ENCODE results near the gene CDK2. TPM values are rescaled to one million over a fixed set of nuclear protein-coding genes. Genes with fewer than 3 reads are reported as not detected.

CDK2 gene
- polyA plus RNA-seq, 1 donor from 2014 or later, result 2.6 TPM

DNA sequence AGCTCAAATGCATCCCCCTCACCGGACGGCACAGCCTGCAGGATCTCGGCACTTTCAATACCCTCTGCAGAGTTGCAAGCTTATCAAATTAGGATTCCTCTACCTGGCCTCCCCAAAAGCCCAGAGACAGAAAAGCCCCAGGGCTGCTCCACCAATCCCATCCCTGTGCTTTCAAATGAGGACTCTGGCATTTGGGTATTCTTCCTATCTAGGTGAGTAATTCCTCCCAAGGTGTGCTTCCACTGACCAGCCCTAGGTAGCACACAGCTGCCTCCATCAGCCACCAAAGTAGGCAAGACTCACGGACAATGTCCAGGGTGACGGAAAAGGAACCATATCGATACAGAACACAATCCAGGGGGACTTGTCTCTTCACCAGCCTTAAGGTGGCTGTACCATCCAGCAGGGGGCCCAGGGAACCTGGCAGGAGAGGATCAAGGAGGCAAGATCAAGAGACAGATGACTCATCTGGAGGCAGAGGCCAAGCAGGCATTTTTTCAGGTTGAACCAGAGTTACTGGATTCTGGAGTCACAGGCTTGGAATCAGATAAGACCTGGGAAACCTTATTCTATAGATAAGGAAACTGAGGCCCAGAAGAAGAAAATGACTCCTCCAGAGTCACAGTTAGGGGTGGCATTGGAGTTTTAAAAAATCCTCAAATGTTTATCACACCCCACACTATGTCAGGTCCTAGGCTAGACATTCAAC, 10.7 kb upstream of the CDK2 start:
- no peaks in the 10 kb centered on the region for H3F3A ChIP-seq (ENCODE audit: insufficient read depth, low read length, poor library complexity, severe bottlenecking)
- H3K9ac ChIP-seq (ENCODE audit: low read length), result no peak overlapping the region
- H3K9me3 ChIP-seq (ENCODE audit: low read length), result no peaks in the 10 kb centered on the region
- H3K27me3 ChIP-seq (ENCODE audit: insufficient read depth, low read depth, low read length), result no peaks in the 10 kb centered on the region
- no peaks in the 10 kb centered on the region for H3K79me2 ChIP-seq (replicated peaks; ENCODE audit: insufficient read depth, low read length)
- no peaks in the 10 kb centered on the region for H4K20me1 ChIP-seq (ENCODE audit: insufficient read depth)
- no peak overlapping the region for H3K27ac ChIP-seq (ENCODE audit: low read length)
- TF ChIP-seq POLR2AphosphoS5 (IDR thresholded peaks at IDR 0.05), result no peak
- TF ChIP-seq, protein P1, sequence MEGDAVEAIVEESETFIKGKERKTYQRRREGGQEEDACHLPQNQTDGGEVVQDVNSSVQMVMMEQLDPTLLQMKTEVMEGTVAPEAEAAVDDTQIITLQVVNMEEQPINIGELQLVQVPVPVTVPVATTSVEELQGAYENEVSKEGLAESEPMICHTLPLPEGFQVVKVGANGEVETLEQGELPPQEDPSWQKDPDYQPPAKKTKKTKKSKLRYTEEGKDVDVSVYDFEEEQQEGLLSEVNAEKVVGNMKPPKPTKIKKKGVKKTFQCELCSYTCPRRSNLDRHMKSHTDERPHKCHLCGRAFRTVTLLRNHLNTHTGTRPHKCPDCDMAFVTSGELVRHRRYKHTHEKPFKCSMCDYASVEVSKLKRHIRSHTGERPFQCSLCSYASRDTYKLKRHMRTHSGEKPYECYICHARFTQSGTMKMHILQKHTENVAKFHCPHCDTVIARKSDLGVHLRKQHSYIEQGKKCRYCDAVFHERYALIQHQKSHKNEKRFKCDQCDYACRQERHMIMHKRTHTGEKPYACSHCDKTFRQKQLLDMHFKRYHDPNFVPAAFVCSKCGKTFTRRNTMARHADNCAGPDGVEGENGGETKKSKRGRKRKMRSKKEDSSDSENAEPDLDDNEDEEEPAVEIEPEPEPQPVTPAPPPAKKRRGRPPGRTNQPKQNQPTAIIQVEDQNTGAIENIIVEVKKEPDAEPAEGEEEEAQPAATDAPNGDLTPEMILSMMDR (IDR thresholded peaks at IDR 0.05; ENCODE audit: poor library complexity, severe bottlenecking), result no peak
- TF ChIP-seq EZH2 (IDR thresholded peaks at IDR 0.05; ENCODE audit: borderline replicate concordance, insufficient read depth, low read length, poor library complexity, severe bottlenecking), result no peak
- no peak for TF ChIP-seq EP300 (conservative IDR thresholded peaks at IDR 0.05; ENCODE audit: poor library complexity, severe bottlenecking)
- TF ChIP-seq TAF1 (IDR thresholded peaks at IDR 0.05; ENCODE audit: low read depth), result no peak
- no peak for TF ChIP-seq RAD21 (conservative IDR thresholded peaks at IDR 0.05)
- no peak for TF ChIP-seq MXI1 (conservative IDR thresholded peaks at IDR 0.05; ENCODE audit: poor library complexity, severe bottlenecking)
- TF ChIP-seq SMC3 (conservative IDR thresholded peaks at IDR 0.05; ENCODE audit: poor library complexity), result no peak
- TF ChIP-seq, protein P2, sequence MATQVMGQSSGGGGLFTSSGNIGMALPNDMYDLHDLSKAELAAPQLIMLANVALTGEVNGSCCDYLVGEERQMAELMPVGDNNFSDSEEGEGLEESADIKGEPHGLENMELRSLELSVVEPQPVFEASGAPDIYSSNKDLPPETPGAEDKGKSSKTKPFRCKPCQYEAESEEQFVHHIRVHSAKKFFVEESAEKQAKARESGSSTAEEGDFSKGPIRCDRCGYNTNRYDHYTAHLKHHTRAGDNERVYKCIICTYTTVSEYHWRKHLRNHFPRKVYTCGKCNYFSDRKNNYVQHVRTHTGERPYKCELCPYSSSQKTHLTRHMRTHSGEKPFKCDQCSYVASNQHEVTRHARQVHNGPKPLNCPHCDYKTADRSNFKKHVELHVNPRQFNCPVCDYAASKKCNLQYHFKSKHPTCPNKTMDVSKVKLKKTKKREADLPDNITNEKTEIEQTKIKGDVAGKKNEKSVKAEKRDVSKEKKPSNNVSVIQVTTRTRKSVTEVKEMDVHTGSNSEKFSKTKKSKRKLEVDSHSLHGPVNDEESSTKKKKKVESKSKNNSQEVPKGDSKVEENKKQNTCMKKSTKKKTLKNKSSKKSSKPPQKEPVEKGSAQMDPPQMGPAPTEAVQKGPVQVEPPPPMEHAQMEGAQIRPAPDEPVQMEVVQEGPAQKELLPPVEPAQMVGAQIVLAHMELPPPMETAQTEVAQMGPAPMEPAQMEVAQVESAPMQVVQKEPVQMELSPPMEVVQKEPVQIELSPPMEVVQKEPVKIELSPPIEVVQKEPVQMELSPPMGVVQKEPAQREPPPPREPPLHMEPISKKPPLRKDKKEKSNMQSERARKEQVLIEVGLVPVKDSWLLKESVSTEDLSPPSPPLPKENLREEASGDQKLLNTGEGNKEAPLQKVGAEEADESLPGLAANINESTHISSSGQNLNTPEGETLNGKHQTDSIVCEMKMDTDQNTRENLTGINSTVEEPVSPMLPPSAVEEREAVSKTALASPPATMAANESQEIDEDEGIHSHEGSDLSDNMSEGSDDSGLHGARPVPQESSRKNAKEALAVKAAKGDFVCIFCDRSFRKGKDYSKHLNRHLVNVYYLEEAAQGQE (IDR thresholded peaks at IDR 0.05; ENCODE audit: borderline replicate concordance), result no peak
- H3K36me3 ChIP-seq (ENCODE audit: insufficient read depth, low read length), result no peaks in the 10 kb centered on the region
- H3K4me3 ChIP-seq (ENCODE audit: low read length), result no peak overlapping the region
- no peak overlapping the region for H3K4me2 ChIP-seq (ENCODE audit: low read length)
- H3K9me2 ChIP-seq (ENCODE audit: insufficient read depth, low read length), result no peaks in the 10 kb centered on the region
- H2AFZ ChIP-seq (ENCODE audit: low read depth, low read length), result no peak overlapping the region

DNA sequence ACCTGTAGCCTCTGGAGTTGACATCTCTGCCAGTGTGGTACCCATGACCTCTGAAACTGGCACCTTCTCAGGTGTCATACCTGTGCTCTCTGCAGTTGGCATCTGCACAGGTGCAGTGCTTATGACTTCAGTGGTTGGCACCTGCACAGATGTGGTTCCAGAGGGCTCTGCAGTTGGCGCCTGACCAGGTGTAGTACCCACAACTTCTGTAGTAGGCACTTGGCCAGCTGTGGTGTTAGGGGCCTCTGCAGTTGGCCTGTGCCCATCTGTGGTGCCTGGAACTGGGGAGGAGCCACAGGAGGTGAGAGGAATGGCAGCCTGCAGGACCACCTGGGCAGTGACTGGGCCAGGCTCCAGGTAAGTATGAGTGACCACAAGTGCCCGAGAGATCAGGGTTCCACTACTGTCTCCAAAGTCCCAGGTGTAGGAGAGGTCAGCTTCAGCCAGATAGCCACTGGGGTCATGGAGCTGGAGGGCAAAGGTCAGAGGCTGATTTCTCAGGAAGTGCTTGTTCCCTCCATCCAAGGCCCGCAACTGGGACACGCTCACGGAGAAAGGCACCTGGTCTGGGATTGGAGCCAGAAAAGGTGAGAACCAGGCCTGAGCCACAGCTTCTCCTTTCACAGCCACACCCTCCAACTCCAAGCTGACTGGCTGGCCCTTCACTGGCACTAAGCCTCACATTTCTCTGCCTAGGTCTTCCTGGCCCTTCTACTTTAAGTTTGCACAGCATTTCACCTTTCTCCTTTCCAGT, 9.3 kb upstream of the CDK2 start:
- Histone ChIP-seq H3K4me2 (ENCODE audit: low read length) (no peak overlapping the region), H3K27ac (ENCODE audit: low read length) (no peak overlapping the region), H3K79me2 (replicated peaks; ENCODE audit: insufficient read depth, low read length) (no peaks in the 10 kb centered on the region), H2AFZ (ENCODE audit: low read depth, low read length) (no peak overlapping the region), H3K36me3 (ENCODE audit: insufficient read depth, low read length) (no peaks in the 10 kb centered on the region), H3K27me3 (ENCODE audit: insufficient read depth, low read depth, low read length) (no peaks in the 10 kb centered on the region), H3K9ac (ENCODE audit: low read length) (no peak overlapping the region), H3K4me3 (ENCODE audit: low read length) (no peak overlapping the region), H4K20me1 (ENCODE audit: insufficient read depth) (no peaks in the 10 kb centered on the region), H3K9me2 (ENCODE audit: insufficient read depth, low read length) (no peaks in the 10 kb centered on the region), H3F3A (ENCODE audit: insufficient read depth, low read length, poor library complexity, severe bottlenecking) (no peaks in the 10 kb centered on the region), H3K9me3 (ENCODE audit: low read length) (no peaks in the 10 kb centered on the region)
- TF ChIP-seq, protein P1 (IDR thresholded peaks at IDR 0.05; ENCODE audit: poor library complexity, severe bottlenecking), result no peak
- TF ChIP-seq EZH2 (IDR thresholded peaks at IDR 0.05; ENCODE audit: borderline replicate concordance, insufficient read depth, low read length, poor library complexity, severe bottlenecking) (no peak), RAD21 (conservative IDR thresholded peaks at IDR 0.05) (no peak), EP300 (conservative IDR thresholded peaks at IDR 0.05; ENCODE audit: poor library complexity, severe bottlenecking) (no peak), POLR2AphosphoS5 (IDR thresholded peaks at IDR 0.05) (no peak), MXI1 (conservative IDR thresholded peaks at IDR 0.05; ENCODE audit: poor library complexity, severe bottlenecking) (no peak), SMC3 (conservative IDR thresholded peaks at IDR 0.05; ENCODE audit: poor library complexity) (no peak), TAF1 (IDR thresholded peaks at IDR 0.05; ENCODE audit: low read depth) (no peak)
- TF ChIP-seq, protein P2 (IDR thresholded peaks at IDR 0.05; ENCODE audit: borderline replicate concordance), result no peak

Measured in neural cell (in vitro differentiated cells).